ENCODE data around the gene ANKH. TPM values are rescaled to one million over a fixed set of nuclear protein-coding genes. Genes with fewer than 3 reads are reported as not detected.

ANKH gene
- polyA plus RNA-seq, 3 donors = 2.4 to 6.3 (median 3.1) TPM

GRCh38 chr5:14906628-14907027 is 35.0 kb upstream of the ANKH start:
- H3K79me2 ChIP-seq (ENCODE audit: insufficient read depth, low read length) = no peaks in the 10 kb centered on the region
- no peak for TF ChIP-seq CTCF (IDR thresholded peaks at IDR 0.05)
- H3K4me1 ChIP-seq (ENCODE audit: control insufficient read depth in 1 of 2, insufficient read depth in 2 of 2, low read length in 2 of 2) = no peaks in the 10 kb centered on the region
- H3K9ac ChIP-seq (ENCODE audit: insufficient read depth, low read length, poor library complexity, severe bottlenecking) = no peak overlapping the region
- H3K27ac ChIP-seq (ENCODE audit: low read depth in 1 of 2, low read length in 2 of 2) = no peak overlapping the region
- WGBS (ENCODE audit: insufficient coverage) = 100% methylated on average over 1 of the region's 3 CpGs
- H4K20me1 ChIP-seq (ENCODE audit: insufficient read depth, low read length) = no peaks in the 10 kb centered on the region
- H3K9me3 Mint-ChIP-seq = peaks cover 0 to 5% (median 0%) of the 10 kb centered on the region in 7 donors
- H2AFZ ChIP-seq (ENCODE audit: insufficient read depth, low read depth, low read length, poor library complexity, severe bottlenecking) = no peak overlapping the region
- H3K4me1 Mint-ChIP-seq = no peaks in the 10 kb centered on the region
- peaks cover 5 to 10% (median 6%) of the 10 kb centered on the region in 3 donors for H3K27me3 Mint-ChIP-seq (ENCODE audit: low read depth in 3 of 3)
- no peaks in the 10 kb centered on the region for H3K36me3 ChIP-seq (replicated peaks in 1 of 2; ENCODE audit: control insufficient read depth in 1 of 2, insufficient read depth in 2 of 2, low read length in 2 of 2)
- H3K27me3 ChIP-seq (ENCODE audit: control insufficient read depth in 2 of 2, insufficient read depth in 2 of 2, low read length in 2 of 2) = no peaks in the 10 kb centered on the region
- intact Hi-C loops (cut with micrococcal nuclease) = no loop called here
- H3K9me3 ChIP-seq (replicated peaks in 1 of 2; ENCODE audit: control insufficient read depth in 1 of 2, insufficient read depth in 1 of 2, low read length in 2 of 2) = no peaks in the 10 kb centered on the region
- no peak overlapping the region for H3K4me3 Mint-ChIP-seq
- H3K4me3 ChIP-seq (replicated peaks in 1 of 3; ENCODE audit: low read depth in 2 of 3, low read length in 3 of 3) = no peak overlapping the region
- H3K27ac Mint-ChIP-seq = no peak overlapping the region
- no peaks in the 10 kb centered on the region for H3K36me3 Mint-ChIP-seq
- no peak overlapping the region for H3K4me2 ChIP-seq (replicated peaks; ENCODE audit: extremely low read depth, low read length, poor library complexity, severe bottlenecking)
- DNase-seq = no peak

GRCh38 chr5:14902826-14903560 is 31.4 kb upstream of the ANKH start:
- 89% methylated on average over 5 of the region's 14 CpGs for WGBS (ENCODE audit: insufficient coverage)
- Histone ChIP-seq H3K36me3 (replicated peaks in 1 of 2; ENCODE audit: control insufficient read depth in 1 of 2, insufficient read depth in 2 of 2, low read length in 2 of 2) (no peaks in the 10 kb centered on the region), H3K9ac (ENCODE audit: insufficient read depth, low read length, poor library complexity, severe bottlenecking) (no peak overlapping the region), H2AFZ (ENCODE audit: insufficient read depth, low read depth, low read length, poor library complexity, severe bottlenecking) (no peak overlapping the region), H3K4me2 (replicated peaks; ENCODE audit: extremely low read depth, low read length, poor library complexity, severe bottlenecking) (no peak overlapping the region), H3K79me2 (ENCODE audit: insufficient read depth, low read length) (no peaks in the 10 kb centered on the region), H3K9me3 (replicated peaks in 1 of 2; ENCODE audit: control insufficient read depth in 1 of 2, insufficient read depth in 1 of 2, low read length in 2 of 2) (no peaks in the 10 kb centered on the region), H3K4me1 (ENCODE audit: control insufficient read depth in 1 of 2, insufficient read depth in 2 of 2, low read length in 2 of 2) (no peaks in the 10 kb centered on the region), H3K27me3 (ENCODE audit: control insufficient read depth in 2 of 2, insufficient read depth in 2 of 2, low read length in 2 of 2) (no peaks in the 10 kb centered on the region), H4K20me1 (ENCODE audit: insufficient read depth, low read length) (no peaks in the 10 kb centered on the region), H3K27ac (ENCODE audit: low read depth in 1 of 2, low read length in 2 of 2) (no peak overlapping the region), H3K4me3 (replicated peaks in 1 of 3; ENCODE audit: low read depth in 2 of 3, low read length in 3 of 3) (no peak overlapping the region)
- no peak for DNase-seq
- H3K4me1 Mint-ChIP-seq = peaks cover 4% of the 10 kb centered on the region
- H3K9me3 Mint-ChIP-seq = peaks cover 0 to 7% (median 3%) of the 10 kb centered on the region in 7 donors
- H3K4me3 Mint-ChIP-seq = no peak overlapping the region
- no peaks in the 10 kb centered on the region for H3K36me3 Mint-ChIP-seq
- TF ChIP-seq CTCF (IDR thresholded peaks at IDR 0.05) = no peak
- intact Hi-C loops (cut with micrococcal nuclease) = no loop called here
- no peak overlapping the region for H3K27ac Mint-ChIP-seq
- H3K27me3 Mint-ChIP-seq (ENCODE audit: low read depth in 3 of 3) = peaks cover 7 to 10% (median 8%) of the 10 kb centered on the region in 3 donors
